ENCODE data around the gene NOL9. TPM values are rescaled to one million over a fixed set of nuclear protein-coding genes. Genes with fewer than 3 reads are reported as not detected.

NOL9 gene
- total RNA-seq, 3 donors from 2014 or later (not counting 1 experiment from before 2014, with no cell fraction given) = 40.7 to 53.3 (median 52.0) TPM

GRCh38 chr1:6547301-6547700 is 7.0 kb downstream of the NOL9 start:
- WGBS (ENCODE audit: insufficient coverage) = 87% methylated on average over 4 of the region's 4 CpGs
- H3K4me3 ChIP-seq (ENCODE audit: low read length) = no peak overlapping the region
- Mint-ChIP-seq H3K27me3 (ENCODE audit: low read depth in 2 of 2) (no peaks in the 10 kb centered on the region), H3K27ac (no peak overlapping the region), H3K36me3 (no peaks in the 10 kb centered on the region), H3K4me1 (peaks cover 0 to 19% of the 10 kb centered on the region in 2 donors), H3K4me3 (no peak overlapping the region), H3K9me3 (no peaks in the 10 kb centered on the region)
- H3K27ac ChIP-seq (ENCODE audit: low read length) = no peak overlapping the region
- intact Hi-C loops (cut with micrococcal nuclease) = no loop called here
- peaks cover 38% of the 10 kb centered on the region for H3K36me3 ChIP-seq (ENCODE audit: control insufficient read depth, insufficient read depth, low read length)
- H3K4me1 ChIP-seq (ENCODE audit: control insufficient read depth, insufficient read depth, low read length) = peaks cover 6% of the 10 kb centered on the region
- no peak for TF ChIP-seq CTCF (IDR thresholded peaks at IDR 0.05)
- ATAC-seq = no peak
- no peaks in the 10 kb centered on the region for H3K9me3 ChIP-seq (ENCODE audit: control insufficient read depth, insufficient read depth, low read length)
- DNase-seq = no peak
- H3K27me3 ChIP-seq (ENCODE audit: control insufficient read depth, insufficient read depth, low read length) = no peaks in the 10 kb centered on the region

GRCh38 chr1:6546326-6546725 is 8.0 kb downstream of the NOL9 start:
- no peak for DNase-seq
- no peaks in the 10 kb centered on the region for H3K9me3 ChIP-seq (ENCODE audit: control insufficient read depth, insufficient read depth, low read length)
- H3K27me3 ChIP-seq (ENCODE audit: control insufficient read depth, insufficient read depth, low read length) = no peaks in the 10 kb centered on the region
- peaks cover 6% of the 10 kb centered on the region for H3K4me1 ChIP-seq (ENCODE audit: control insufficient read depth, insufficient read depth, low read length)
- H3K36me3 ChIP-seq (ENCODE audit: control insufficient read depth, insufficient read depth, low read length) = peaks cover 42% of the 10 kb centered on the region
- no peaks in the 10 kb centered on the region for H3K9me3 Mint-ChIP-seq
- no peak overlapping the region for H3K4me3 ChIP-seq (ENCODE audit: low read length)
- H3K36me3 Mint-ChIP-seq = no peaks in the 10 kb centered on the region
- no peak for TF ChIP-seq CTCF (IDR thresholded peaks at IDR 0.05)
- 87% methylated on average over 5 of the region's 5 CpGs for WGBS (ENCODE audit: insufficient coverage)
- peaks cover 0 to 19% of the 10 kb centered on the region in 2 donors for H3K4me1 Mint-ChIP-seq
- no peak overlapping the region for H3K27ac ChIP-seq (ENCODE audit: low read length)
- intact Hi-C loops (cut with micrococcal nuclease) = no loop called here
- H3K4me3 Mint-ChIP-seq = no peak overlapping the region
- H3K27me3 Mint-ChIP-seq (ENCODE audit: low read depth in 2 of 2) = no peaks in the 10 kb centered on the region
- no peak for ATAC-seq
- H3K27ac Mint-ChIP-seq = peak overlapping the region in 1 of 2 donors; percentile 33

GRCh38 chr1:6545276-6546112 is 8.8 kb downstream of the NOL9 start:
- WGBS (ENCODE audit: insufficient coverage) = 66% methylated on average over 9 of the region's 10 CpGs
- Mint-ChIP-seq H3K9me3 (no peaks in the 10 kb centered on the region), H3K4me3 (no peak overlapping the region), H3K27me3 (ENCODE audit: low read depth in 2 of 2) (no peaks in the 10 kb centered on the region), H3K4me1 (peaks cover 0 to 19% of the 10 kb centered on the region in 2 donors), H3K36me3 (no peaks in the 10 kb centered on the region), H3K27ac (peak overlapping the region in 1 of 2 donors; percentile 60)
- ATAC-seq (no peak), DNase-seq (peak in 1 of 2 donors; percentile 43)
- H3K27me3 ChIP-seq (ENCODE audit: control insufficient read depth, insufficient read depth, low read length) = no peaks in the 10 kb centered on the region
- no peak for TF ChIP-seq CTCF (IDR thresholded peaks at IDR 0.05)
- intact Hi-C loops (cut with micrococcal nuclease) = no loop called here
- peaks cover 6% of the 10 kb centered on the region for H3K4me1 ChIP-seq (ENCODE audit: control insufficient read depth, insufficient read depth, low read length)
- no peak overlapping the region for H3K27ac ChIP-seq (ENCODE audit: low read length)
- H3K9me3 ChIP-seq (ENCODE audit: control insufficient read depth, insufficient read depth, low read length) = no peaks in the 10 kb centered on the region
- no peak overlapping the region for H3K4me3 ChIP-seq (ENCODE audit: low read length)
- peaks cover 49% of the 10 kb centered on the region for H3K36me3 ChIP-seq (ENCODE audit: control insufficient read depth, insufficient read depth, low read length)

Data from natural killer cell (primary cell).